ENCODE measurements around the gene ATXN10. TPM values are rescaled to one million over a fixed set of nuclear protein-coding genes. Genes with fewer than 3 reads are reported as not detected.

ATXN10 gene
- total and polyA plus RNA-seq, 10 of the 15 experiments (the other 5 are each of a cell fraction or from before 2014, with no cell fraction given) = 29.2 to 249 (median 146) TPM

GRCh38 chr22:45757068-45757467, 85.4 kb downstream of the ATXN10 start:
- Histone ChIP-seq H3K4me2 (ENCODE audit: control insufficient read depth, insufficient read depth) (no peak overlapping the region), H3K36me3 (ENCODE audit: control insufficient read depth in 2 of 2, insufficient read depth in 2 of 2, low read length in 1 of 2) (peaks cover 9 to 15% of the 10 kb centered on the region in 2 experiments), H3K4me1 (ENCODE audit: control insufficient read depth, insufficient read depth, low read length) (peaks cover 3% of the 10 kb centered on the region; the same call in 1 of the 2 replicates), H3K9me3 (replicated peaks; ENCODE audit: control insufficient read depth, insufficient read depth, low read length) (no peaks in the 10 kb centered on the region), H4K20me1 (ENCODE audit: control insufficient read depth, insufficient read depth) (no peaks in the 10 kb centered on the region; the same call in 1 of the 2 replicates), H3K79me2 (ENCODE audit: control insufficient read depth, insufficient read depth, low read length) (no peaks in the 10 kb centered on the region), H3K27ac (ENCODE audit: control insufficient read depth, insufficient read depth) (no peak overlapping the region), H3K9ac (ENCODE audit: control insufficient read depth, insufficient read depth, low read length) (no peak overlapping the region), H2AFZ (ENCODE audit: control insufficient read depth, low read depth, low read length) (no peak overlapping the region), H3K4me3 (no peak overlapping the region), H3K27me3 (replicated peaks in 1 of 2; ENCODE audit: control insufficient read depth in 2 of 2, insufficient read depth in 2 of 2, low read length in 1 of 2) (no peaks in the 10 kb centered on the region)
- FAIRE-seq (no peak), DNase-seq (ENCODE audit: low read depth, low spot score) (no peak), ATAC-seq (no peak)
- BruUV-seq (replicated peaks) = no TSS peak
- no peak for TF ChIP-seq EED (IDR thresholded peaks at IDR 0.05; ENCODE audit: low read depth)
- TF ChIP-seq BRCA1 (IDR thresholded peaks at IDR 0.05; ENCODE audit: low read depth, low read length) = no peak
- TF ChIP-seq PBX3 (IDR thresholded peaks at IDR 0.05; ENCODE audit: insufficient replicate concordance, low read depth, low read length) = no peak
- no peak for TF ChIP-seq USF1 (IDR thresholded peaks at IDR 0.05; ENCODE audit: borderline replicate concordance, extremely low read length, insufficient read depth, low read depth, low read length)
- TF ChIP-seq RELA (IDR thresholded peaks at IDR 0.05; ENCODE audit: borderline replicate concordance, partially characterized antibody) = no peak
- no peak for TF ChIP-seq RUNX3 (IDR thresholded peaks at IDR 0.05; ENCODE audit: low read length)
- no peak for TF ChIP-seq SP1 (IDR thresholded peaks at IDR 0.05; ENCODE audit: low read depth, low read length)
- TF ChIP-seq EGR1 (IDR thresholded peaks at IDR 0.05; ENCODE audit: borderline replicate concordance in 1 of 2, low read depth in 2 of 2, low read length in 2 of 2) = no peak
- intact Hi-C loops (cut with micrococcal nuclease; ENCODE audit: unreplicated experiment) (no loop called here), in situ Hi-C loops (cut with MboI) (no loop called here)
- SMC1A ChIA-PET (ENCODE audit: uncharacterized antibody, unreplicated experiment) = no interaction called here
- CTCF ChIA-PET = no interaction called here
- RAD21 ChIA-PET (ENCODE audit: unreplicated experiment) = no interaction called here
- WGBS (ENCODE audit: insufficient coverage, insufficient replicate concordance, low lambda C conversion rate, missing lambda C conversion rate) = 97% methylated on average over 11 of the region's 14 CpGs
- POLR2A ChIA-PET = no interaction called here

Data from GM12878 (cell line).